Kidney tubule cell (primary cell): ENCODE data around the gene SLC22A2.

Source experiments
- DNase-seq: peaks from one replicate; pipeline ENCODE4 v3.0.0-alpha.2; 2018; ENCODE audit warnings: low spot score

Gene SLC22A2

GRCh38 chr6:160273750-160274149 lies 15.1 kb upstream of the SLC22A2 start:
- DNase-seq = no peak

GRCh38 chr6:160273196-160273595 lies 14.6 kb upstream of the SLC22A2 start:
- peak; percentile 25 for DNase-seq

- no peak for DNase-seq
Observed at GRCh38 chr6:160272707-160273106, 14.1 kb upstream of the SLC22A2 start.

- no peak for DNase-seq
Observed at GRCh38 chr6:160270347-160270746, 11.7 kb upstream of the SLC22A2 start.

- no peak for DNase-seq
Observed at GRCh38 chr6:160269771-160270170, 11.2 kb upstream of the SLC22A2 start.

GRCh38 chr6:160269023-160269521 lies 10.5 kb upstream of the SLC22A2 start:
- DNase-seq = no peak

- DNase-seq = no peak
Observed at GRCh38 chr6:160267102-160267501, 8.5 kb upstream of the SLC22A2 start.

GRCh38 chr6:160265869-160266476 lies 7.4 kb upstream of the SLC22A2 start:
- DNase-seq = no peak

- no peak for DNase-seq
Observed at GRCh38 chr6:160264061-160264612, 5.5 kb upstream of the SLC22A2 start.

- no peak for DNase-seq
Observed at GRCh38 chr6:160263196-160263939, 4.7 kb upstream of the SLC22A2 start.

GRCh38 chr6:160261991-160262680 lies 3.5 kb upstream of the SLC22A2 start:
- DNase-seq = no peak

- peak; percentile 52 for DNase-seq
Observed at GRCh38 chr6:160260803-160261450, 2.3 kb upstream of the SLC22A2 start.

GRCh38 chr6:160260367-160260766 lies 1.7 kb upstream of the SLC22A2 start:
- DNase-seq = no peak

GRCh38 chr6:160259598-160259997 lies 977 bp upstream of the SLC22A2 start:
- DNase-seq = no peak

GRCh38 chr6:160259143-160259425 lies 463 bp upstream of the SLC22A2 start:
- no peak for DNase-seq

- DNase-seq = peak; percentile 92
Observed at GRCh38 chr6:160256445-160256844, 2.2 kb downstream of the SLC22A2 start.

GRCh38 chr6:160254467-160255312 lies 3.9 kb downstream of the SLC22A2 start:
- DNase-seq = peak; percentile 100

GRCh38 chr6:160253714-160254113 lies 4.9 kb downstream of the SLC22A2 start:
- peak; percentile 77 for DNase-seq

- DNase-seq = peak; percentile 55
Observed at GRCh38 chr6:160253292-160253691, 5.3 kb downstream of the SLC22A2 start.

GRCh38 chr6:160252073-160252813 lies 6.4 kb downstream of the SLC22A2 start:
- DNase-seq = peak; percentile 55

GRCh38 chr6:160249671-160250070 lies 8.9 kb downstream of the SLC22A2 start:
- no peak for DNase-seq
